ENCODE results near the gene NTNG1. TPM values are rescaled to one million over a fixed set of nuclear protein-coding genes. Genes with fewer than 3 reads are reported as not detected.

NTNG1 gene
- total RNA-seq, 2 experiments from 2014 or later: not detected

GRCh38 chr1:107291987-107292386 is 151.1 kb downstream of the NTNG1 start:
- CTCF ChIA-PET: no interaction called here
- TF ChIP-seq CTCF (IDR thresholded peaks at IDR 0.05): no peak
- Histone ChIP-seq H3K27ac (ENCODE audit: low read depth in 1 of 2, low read length in 2 of 2) (no peak overlapping the region), H3K9me3 (ENCODE audit: control insufficient read depth in 1 of 2, insufficient read depth in 1 of 2, low read length in 2 of 2) (no peaks in the 10 kb centered on the region), H3K4me3 (ENCODE audit: low read length) (no peak overlapping the region), H3K4me1 (ENCODE audit: insufficient read depth, low read length) (no peaks in the 10 kb centered on the region), H3K27me3 (ENCODE audit: control insufficient read depth in 1 of 2, insufficient read depth in 2 of 2, low read length in 2 of 2) (no peaks in the 10 kb centered on the region), H3K36me3 (ENCODE audit: insufficient read depth, low read length) (no peaks in the 10 kb centered on the region)
- intact Hi-C loops (cut with DNase I, micrococcal nuclease): no loop called here
- no peak for DNase-seq
- Mint-ChIP-seq H3K4me3 (no peak overlapping the region), H3K9me3 (no peaks in the 10 kb centered on the region), H3K4me1 (ENCODE audit: low read depth) (no peaks in the 10 kb centered on the region), H3K27me3 (peaks cover 3% of the 10 kb centered on the region), H3K27ac (no peak overlapping the region), H3K36me3 (ENCODE audit: low read depth) (no peaks in the 10 kb centered on the region)
- POLR2A ChIA-PET: no interaction called here
- no peak for ATAC-seq (ENCODE audit: poor library complexity)

GRCh38 chr1:107293901-107294613 is 153.2 kb downstream of the NTNG1 start:
- no peak overlapping the region for H3K4me3 ChIP-seq (ENCODE audit: low read length)
- TF ChIP-seq CTCF (IDR thresholded peaks at IDR 0.05): no peak
- H3K27ac Mint-ChIP-seq: no peak overlapping the region
- POLR2A ChIA-PET: no interaction called here
- H3K4me1 ChIP-seq (ENCODE audit: insufficient read depth, low read length): no peaks in the 10 kb centered on the region
- H3K4me3 Mint-ChIP-seq: no peak overlapping the region
- H3K27me3 Mint-ChIP-seq: peaks cover 3% of the 10 kb centered on the region
- no peak overlapping the region for H3K27ac ChIP-seq (ENCODE audit: low read depth in 1 of 2, low read length in 2 of 2)
- no peaks in the 10 kb centered on the region for H3K36me3 Mint-ChIP-seq (ENCODE audit: low read depth)
- intact Hi-C loops (cut with DNase I, micrococcal nuclease): no loop called here
- H3K27me3 ChIP-seq (ENCODE audit: control insufficient read depth in 1 of 2, insufficient read depth in 2 of 2, low read length in 2 of 2): no peaks in the 10 kb centered on the region
- DNase-seq (no peak), ATAC-seq (ENCODE audit: poor library complexity) (no peak)
- no peaks in the 10 kb centered on the region for H3K36me3 ChIP-seq (ENCODE audit: insufficient read depth, low read length)
- CTCF ChIA-PET: no interaction called here
- H3K4me1 Mint-ChIP-seq (ENCODE audit: low read depth): no peaks in the 10 kb centered on the region
- no peaks in the 10 kb centered on the region for H3K9me3 Mint-ChIP-seq
- H3K9me3 ChIP-seq (ENCODE audit: control insufficient read depth in 1 of 2, insufficient read depth in 1 of 2, low read length in 2 of 2): no peaks in the 10 kb centered on the region

- H3K4me1 ChIP-seq (ENCODE audit: insufficient read depth, low read length): no peaks in the 10 kb centered on the region
- no peak overlapping the region for H3K4me3 ChIP-seq (ENCODE audit: low read length)
- no peaks in the 10 kb centered on the region for H3K4me1 Mint-ChIP-seq (ENCODE audit: low read depth)
These were observed 153.8 kb downstream of the NTNG1 start for GRCh38 chr1:107294686-107295085.

More at GRCh38 chr1:107294686-107295085, 153.8 kb downstream of the NTNG1 start:
- no peak overlapping the region for H3K27ac Mint-ChIP-seq
- H3K9me3 Mint-ChIP-seq: no peaks in the 10 kb centered on the region
- H3K27ac ChIP-seq (ENCODE audit: low read depth in 1 of 2, low read length in 2 of 2): no peak overlapping the region
- H3K27me3 Mint-ChIP-seq: peaks cover 3% of the 10 kb centered on the region
- H3K9me3 ChIP-seq (ENCODE audit: control insufficient read depth in 1 of 2, insufficient read depth in 1 of 2, low read length in 2 of 2): no peaks in the 10 kb centered on the region
- CTCF ChIA-PET: no interaction called here
- DNase-seq (no peak), ATAC-seq (ENCODE audit: poor library complexity) (no peak)
- H3K4me3 Mint-ChIP-seq: no peak overlapping the region
- no peak for TF ChIP-seq CTCF (IDR thresholded peaks at IDR 0.05)
- H3K36me3 Mint-ChIP-seq (ENCODE audit: low read depth): no peaks in the 10 kb centered on the region
- H3K27me3 ChIP-seq (ENCODE audit: control insufficient read depth in 1 of 2, insufficient read depth in 2 of 2, low read length in 2 of 2): no peaks in the 10 kb centered on the region
- intact Hi-C loops (cut with DNase I, micrococcal nuclease): no loop called here
- no peaks in the 10 kb centered on the region for H3K36me3 ChIP-seq (ENCODE audit: insufficient read depth, low read length)
- POLR2A ChIA-PET: no interaction called here

Data from CD4-positive, alpha-beta T cell (primary cell).